NCI-H2196 (cell line): ENCODE data around the gene CDH23.

Experiments
- DNase-seq: peaks from one replicate; lab custom pipeline; 2025; ENCODE audit not compliant: unreplicated experiment; lab: John Stamatoyannopoulos, UW

CDH23 gene

DNA sequence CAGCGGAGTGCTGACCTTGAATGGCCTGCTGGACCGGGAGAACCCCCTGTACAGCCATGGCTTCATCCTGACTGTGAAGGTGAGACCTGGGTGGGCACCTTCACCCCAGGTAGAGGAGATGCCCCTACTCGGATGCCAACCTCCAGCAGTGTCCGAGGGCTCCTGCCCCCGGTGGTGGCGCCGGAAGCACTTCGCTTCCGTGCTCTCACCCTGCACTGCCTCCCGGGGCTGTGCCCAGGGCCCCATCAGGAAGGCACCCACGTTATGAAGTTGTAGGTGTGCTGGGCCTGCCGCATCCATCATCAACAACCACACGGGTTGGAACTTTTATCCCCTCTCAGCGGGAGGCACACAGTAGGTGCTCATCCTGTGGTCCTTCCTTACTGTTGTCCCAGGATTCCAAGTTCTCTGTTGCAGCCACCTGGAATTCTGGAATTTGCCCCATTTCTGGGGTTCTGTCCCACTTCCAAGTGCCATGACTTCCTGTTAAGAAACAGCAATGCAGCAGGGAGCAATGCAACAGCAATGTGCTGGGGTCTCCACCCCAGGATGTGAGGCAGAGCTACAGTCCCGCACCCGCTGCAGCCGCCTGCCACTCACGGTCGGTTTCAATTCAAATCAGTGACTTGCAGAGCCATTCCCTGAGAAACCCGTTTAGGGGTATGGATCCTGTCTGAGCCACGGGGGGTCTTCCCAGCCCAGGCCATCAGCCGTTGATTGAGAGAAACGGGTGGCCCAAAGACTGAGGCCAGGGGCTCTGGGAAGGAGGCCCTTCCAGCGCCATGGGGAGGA, 219.0 kb downstream of the CDH23 start:
- no peak for DNase-seq

DNA sequence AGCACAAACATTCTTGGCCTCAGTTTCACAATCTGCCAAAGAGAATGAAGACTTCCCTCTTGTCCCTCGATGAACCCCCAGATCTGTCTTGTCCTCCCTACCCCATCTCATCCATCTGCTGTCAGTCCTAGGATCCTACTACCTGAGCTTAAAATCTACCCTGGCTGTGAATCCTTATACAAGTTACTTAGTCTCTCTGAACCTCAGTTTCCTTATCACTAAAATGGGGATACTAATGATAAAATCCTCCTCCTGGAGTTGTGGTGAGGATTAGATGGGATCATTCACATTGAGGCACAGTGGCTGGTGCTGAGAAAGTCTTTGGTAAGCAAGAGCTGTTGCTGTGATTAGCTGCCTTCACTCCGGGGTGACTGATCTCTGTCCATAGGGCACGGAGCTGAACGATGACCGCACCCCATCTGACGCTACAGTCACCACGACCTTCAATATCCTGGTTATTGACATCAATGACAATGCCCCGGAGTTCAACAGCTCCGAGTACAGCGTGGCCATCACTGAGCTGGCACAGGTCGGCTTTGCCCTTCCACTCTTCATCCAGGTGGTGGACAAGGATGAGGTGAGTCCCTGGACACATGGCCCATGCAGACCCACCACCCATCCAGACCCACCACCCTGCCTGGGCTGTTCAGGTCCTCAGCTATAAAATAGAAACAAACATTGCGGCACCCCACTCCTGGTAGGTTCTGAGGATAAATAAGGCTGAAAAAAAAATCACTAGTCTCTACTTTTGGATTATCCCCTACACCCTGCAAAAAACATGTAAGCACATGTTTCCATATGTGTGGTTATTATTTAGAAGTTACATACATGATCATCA, 220.3 kb downstream of the CDH23 start:
- no peak for DNase-seq

DNA sequence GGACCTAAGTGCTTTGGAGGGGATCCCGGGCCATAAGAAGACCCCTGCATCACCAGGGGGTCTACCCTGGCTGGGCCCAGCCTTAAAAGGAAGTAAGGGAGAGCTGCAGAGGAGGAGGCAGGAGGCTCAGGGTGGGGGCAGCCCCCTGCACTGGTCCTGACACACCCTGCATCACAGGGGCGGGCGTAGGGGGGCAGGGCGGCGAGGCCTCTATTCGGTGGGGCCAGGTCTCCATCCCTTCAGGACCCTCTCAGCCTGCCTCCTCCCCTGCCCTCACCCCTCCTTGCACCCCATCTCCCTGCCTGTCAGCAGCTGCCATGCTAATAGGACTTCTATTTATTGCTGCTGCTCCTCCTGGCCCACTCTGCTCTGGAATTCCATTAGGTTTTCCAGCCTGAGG, 221.5 kb downstream of the CDH23 start:
- no peak for DNase-seq

DNA sequence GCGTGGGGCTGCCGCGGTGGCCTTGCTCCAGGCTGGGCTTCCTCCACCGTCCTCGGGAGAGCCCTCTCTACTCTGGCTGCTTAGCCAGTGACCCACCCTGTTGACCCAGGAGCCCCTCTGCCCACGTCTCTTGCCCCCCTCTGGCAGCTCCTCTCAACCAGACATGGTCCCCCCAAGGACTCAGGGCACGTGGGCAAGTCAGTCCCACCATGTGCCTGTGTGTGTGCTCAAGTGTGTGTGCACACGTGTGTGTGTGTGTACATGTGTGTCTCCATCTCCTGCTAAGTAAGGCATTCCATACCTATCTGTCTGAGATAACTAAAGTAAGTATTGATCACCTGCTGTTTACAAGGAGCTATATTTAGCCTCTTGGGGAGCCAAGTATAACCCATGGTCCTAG, 221.9 kb downstream of the CDH23 start:
- no peak for DNase-seq

DNA sequence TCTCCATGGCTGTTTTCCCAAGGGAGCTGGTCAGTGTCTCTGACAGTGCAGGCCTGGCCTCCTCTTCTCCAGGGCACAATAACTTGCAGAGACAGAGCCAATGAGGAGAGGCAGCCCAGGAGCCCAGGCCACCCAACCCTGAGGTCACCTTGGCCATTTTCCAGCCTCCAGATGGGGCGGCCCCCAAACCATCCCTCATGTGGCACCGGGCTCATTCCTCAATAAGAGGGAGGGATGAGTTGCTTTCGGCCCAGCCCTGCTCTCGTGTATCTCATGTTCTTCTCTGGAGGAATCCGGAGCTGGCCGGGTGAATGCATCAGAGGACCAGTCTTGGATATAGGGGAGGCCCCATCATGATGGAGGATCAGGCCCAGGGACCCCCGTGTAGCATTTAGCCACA, 223.9 kb downstream of the CDH23 start:
- DNase-seq = no peak

DNA sequence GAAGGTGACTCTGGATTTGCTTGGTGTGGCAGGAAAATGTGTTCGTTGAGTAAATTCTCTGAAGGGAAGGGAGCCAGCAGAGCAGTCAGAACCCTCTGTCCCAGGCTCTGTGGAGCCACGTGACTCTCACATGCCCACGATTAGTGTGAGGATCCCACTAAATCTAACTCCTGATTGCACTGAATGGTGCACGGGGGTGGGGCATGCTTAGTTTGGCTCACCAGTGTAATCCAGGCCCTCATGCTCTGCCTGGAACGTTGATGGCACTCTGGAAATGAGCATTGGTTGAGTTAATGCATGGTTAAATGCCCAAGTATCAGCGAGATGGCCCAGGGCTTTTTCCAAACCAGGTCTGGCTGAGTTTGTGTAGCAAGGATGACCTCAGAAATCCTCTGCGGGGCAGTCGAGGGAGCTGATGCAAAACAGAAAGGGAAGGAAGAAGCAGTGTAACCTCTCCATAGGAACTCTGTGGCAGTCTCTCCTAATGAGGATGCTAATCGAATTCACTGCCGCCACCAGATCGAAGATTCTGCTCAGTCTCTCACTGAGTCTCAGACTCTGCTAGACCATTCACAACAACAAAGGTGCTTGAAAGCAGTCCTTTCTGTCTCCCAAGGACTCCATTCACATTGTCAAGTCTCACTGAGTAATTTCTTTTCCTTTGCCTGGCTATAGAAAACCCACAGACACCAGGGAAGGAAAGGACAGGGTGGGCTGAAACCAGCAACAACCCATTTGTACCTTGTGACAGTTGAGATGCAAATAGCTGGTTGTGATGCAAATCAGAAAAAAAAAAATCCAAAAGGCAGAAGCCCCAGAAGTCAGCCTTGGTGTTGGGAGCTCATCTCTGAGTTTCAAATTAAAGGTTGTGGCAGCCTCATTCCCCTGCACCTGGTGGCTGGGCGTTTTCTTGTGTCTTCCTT, 224.8 kb downstream of the CDH23 start:
- no peak for DNase-seq

DNA sequence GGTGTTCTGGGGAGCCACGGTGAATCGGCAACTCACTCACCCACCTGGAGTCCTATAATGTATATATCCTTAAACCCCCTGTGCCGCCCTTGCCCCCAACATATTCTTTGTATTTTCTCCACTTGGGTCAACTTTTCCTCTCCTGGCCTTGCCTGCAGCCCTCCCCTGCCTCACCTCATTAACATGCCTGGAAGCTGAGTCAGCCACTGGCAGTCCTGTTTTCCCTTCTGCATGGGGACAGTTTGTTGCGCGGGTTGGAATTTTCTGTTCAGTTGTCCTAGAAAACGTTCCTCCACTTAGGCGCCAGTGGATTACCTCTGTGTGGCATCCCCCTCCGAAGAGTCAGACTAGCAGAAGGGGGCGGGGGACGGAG, 225.4 kb downstream of the CDH23 start:
- DNase-seq = no peak

DNA sequence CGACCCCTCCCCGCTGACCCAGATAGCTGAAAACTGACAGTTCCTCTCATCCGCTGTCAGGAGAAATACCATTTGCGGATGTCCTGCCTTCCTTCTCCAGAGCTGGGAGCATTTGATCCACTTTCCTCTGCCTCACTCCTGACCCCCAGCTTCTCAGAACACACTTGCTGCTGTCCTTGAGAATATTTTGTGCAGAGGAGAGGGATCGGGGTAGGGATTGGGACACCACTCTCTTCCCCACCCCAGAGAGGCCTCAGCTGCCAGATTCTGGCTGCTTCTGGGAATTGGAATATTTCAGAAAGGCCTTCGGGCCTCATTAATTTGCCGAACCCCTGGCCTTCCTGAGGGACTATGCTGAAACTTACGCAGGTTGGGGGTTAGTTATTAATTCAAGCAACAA, 225.9 kb downstream of the CDH23 start:
- DNase-seq = no peak

DNA sequence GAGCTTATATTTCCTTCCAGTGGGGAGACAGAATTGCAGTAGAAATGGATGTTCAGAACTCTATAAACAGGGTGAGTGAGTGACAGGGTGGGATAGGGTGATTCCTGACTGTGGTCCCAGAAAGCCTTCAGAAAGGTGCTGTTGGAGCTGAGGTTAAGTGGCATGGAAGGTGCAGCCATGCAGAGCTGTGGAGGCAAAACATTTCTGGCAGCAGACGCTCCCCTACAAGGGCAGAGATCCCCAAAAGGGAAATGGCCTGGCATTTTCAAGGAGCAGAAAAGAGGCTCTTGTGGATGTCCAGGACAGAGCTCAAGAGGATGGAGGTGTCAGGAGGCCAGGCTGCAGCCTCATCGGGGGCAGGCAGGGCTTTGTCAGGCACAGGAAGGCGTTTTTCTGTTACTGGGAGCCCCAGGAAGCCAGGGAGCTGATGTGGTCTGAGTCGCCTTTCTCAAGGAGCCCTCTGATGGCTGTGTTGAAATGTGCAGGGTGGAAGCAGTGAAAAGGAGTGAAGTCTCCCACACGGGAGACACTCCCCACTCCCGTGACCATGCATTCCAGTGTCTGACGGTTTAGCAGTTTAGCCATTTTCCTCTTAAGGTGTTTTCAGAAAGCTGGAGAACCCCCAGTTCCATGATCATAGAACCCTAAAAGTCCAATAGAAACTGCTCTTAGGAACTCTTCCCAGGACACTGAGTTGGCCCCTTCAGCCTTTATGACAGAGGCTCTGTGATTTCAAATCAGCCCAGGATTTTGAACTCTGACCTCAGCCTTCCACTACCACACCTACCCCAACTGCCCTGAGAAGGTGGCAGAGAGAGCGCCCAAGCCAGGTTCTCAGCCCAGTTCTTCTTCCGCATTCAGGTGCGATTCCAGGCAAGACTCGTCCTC, 226.6 kb downstream of the CDH23 start:
- no peak for DNase-seq

DNA sequence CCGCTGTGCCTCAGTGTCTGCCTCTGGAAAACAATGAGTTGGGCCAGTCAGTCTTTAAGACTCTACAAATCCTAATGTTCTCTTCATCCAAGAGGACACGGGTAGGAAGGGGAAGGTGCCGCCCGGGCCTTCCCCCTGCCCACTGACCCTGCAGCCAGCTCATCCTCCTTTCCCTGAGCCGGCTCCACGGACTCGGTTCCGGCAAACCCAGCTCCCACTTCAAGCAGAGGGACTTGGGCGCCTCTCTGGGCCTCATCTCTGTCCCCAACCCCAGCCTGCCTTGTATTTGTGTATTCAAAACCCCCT, 227.2 kb downstream of the CDH23 start:
- no peak for DNase-seq

DNA sequence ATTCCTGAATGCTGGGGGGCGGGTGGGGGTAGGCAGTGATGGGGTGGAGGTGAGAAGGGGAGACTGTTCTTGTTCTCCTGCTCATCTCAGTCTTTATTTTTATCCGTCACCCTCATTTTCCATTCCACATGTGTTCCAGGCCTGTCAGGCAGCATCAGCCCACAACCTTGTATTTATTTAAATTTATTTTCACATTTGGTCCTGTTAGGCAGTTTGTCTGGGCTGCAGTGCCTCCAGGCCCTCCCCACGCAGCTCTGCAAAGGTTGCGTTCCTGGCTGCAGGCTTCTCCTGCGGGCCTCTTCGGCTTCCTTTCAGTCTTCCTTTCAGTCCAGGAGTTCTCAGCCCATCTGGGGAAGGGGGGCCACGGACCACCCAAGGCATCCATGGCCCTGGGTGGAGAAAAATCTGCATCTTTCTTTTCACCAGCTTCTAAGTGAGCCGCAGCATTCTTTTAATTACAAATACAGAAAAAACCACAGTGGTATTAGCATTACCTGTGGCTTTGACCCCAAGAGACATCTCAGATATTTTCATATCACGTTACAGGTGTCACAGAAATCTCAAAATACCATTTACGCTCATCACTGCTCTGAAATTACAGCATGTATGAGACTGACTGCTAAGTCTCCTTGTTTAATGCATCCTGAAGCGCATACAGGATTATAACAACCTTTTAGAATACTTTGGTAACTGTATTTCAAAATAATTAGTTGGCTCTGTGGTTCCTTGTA, 228.9 kb downstream of the CDH23 start:
- no peak for DNase-seq

DNA sequence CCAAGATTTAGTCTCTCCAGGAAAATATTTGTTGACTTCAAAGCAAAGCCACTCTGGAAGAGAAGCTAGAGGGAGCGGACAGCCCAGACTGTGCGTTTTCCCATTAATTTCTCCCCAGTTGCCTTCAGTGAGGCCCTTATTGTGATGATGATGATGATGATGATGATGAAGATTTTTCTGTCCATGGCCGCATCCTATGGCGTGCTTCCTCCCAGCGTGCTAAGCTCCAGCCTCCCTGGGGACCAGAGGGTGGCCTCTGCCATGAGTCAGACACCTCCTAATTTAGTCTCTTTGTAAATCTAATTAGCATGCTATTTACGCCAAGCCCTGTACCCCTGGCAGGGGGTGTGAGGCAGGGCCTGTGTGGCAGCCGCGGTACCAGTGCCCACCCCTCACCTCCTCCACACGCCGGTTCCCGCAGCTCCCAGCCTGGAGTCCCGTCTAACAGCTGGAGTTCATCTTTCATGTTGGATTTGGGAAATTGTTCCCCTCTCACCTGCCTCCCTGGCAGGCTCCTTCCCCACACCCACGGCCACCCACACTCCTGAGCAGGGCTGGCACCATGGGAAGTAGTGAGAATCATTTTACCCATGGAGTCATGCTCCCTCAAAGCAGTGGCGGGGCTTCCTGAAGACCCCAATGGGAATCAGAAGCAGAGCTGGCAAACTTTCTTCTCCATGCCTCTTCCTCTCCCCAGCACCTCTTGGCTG, 230.7 kb downstream of the CDH23 start:
- no peak for DNase-seq

DNA sequence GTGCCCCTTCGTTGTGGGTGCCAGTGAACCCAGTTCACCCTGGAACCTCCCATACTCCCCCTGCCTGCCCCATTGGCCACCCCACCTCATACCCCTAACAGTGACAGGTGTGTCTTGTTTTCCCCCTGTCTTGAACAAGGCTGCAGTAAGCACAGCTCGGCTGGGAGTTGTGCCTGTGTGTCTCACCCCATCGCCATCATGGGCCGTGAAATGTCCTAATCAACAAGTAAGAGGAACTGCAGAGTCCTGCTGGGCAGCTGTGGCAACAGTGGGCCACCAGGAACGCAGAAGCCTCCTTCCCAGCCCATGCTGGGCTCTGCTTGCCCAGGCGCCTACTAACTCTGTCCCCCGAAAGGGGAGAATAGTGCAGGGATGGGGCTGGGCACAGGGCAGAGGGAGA, 231.2 kb downstream of the CDH23 start:
- DNase-seq = no peak

DNA sequence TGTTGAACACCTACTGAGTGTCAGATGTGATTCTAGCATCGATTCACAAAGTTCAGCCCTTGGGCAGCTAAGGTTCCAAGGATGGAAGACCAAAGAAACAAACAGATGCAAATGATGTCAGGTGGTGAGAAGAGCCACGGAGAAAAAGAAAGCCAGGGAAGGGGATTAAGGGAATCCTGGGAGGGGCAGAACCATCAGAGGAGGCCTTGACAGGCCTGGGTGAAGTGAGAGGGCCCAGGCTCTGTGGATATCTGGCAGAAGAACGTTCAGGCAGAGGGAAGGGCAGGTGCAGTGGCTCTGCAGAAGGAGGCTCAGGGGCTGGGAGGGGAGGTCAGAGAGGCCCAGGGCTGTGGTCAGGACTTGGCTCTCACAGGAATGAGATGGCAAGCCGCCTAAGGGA, 232.4 kb downstream of the CDH23 start:
- DNase-seq = no peak

DNA sequence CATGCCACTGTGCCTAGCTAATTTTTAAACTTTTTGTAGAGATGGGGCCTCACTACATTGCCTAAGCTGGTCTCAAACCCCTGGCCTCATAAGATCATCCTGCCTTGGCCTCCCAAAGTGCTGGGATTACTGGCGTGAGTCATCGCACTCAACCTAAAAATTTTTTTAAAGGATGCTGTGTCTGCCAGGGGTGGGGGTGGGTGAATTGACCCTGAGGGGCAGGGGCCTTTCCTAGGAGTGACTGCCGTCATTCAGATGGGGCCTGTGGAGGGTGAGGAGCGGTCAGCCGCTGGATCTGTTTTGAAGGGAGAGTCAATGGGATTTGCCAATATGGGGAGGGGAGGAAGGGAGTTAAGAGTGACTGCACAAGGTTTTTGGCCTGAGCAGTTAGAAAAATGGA, 233.4 kb downstream of the CDH23 start:
- DNase-seq = no peak

DNA sequence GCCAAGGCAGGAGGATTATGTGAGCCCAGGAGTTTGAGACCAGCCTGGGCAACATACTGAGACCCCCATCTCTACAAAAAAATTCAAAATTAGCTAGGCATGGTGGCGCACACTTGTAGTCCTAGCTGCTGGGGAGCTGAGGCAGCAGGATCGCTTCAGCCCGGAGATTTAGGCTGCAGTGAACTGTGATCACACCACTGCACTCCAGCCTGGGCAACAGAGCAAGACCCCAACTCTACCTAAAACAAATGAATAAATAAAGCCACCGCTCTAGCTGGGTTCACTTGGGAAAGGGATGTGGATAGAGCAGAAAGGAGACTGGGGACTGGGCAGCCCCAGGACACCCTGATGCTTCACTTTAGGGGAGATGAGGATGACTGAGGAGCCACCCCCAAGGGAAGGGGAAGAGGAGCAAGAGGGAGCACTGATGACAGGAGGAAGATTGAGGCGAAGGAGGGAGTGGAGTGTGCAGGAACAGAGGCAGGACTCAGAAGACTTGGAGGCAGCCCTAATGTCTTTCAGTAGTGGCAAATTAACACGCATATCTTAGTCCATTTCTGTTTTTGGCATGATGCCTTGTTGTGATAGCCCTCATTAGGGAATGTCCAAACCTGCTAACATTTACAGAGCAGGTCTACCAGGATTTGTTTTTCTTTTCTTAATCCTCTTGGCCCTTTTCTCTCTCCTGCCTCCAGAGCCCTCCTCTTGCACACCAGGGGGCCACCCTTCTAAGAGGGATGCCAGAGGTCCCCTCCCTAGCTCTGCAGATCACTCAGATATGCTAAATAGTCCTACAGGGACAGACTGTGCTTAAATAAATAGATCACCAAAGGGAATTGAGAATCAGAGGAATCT, 234.5 kb downstream of the CDH23 start:
- no peak for DNase-seq

DNA sequence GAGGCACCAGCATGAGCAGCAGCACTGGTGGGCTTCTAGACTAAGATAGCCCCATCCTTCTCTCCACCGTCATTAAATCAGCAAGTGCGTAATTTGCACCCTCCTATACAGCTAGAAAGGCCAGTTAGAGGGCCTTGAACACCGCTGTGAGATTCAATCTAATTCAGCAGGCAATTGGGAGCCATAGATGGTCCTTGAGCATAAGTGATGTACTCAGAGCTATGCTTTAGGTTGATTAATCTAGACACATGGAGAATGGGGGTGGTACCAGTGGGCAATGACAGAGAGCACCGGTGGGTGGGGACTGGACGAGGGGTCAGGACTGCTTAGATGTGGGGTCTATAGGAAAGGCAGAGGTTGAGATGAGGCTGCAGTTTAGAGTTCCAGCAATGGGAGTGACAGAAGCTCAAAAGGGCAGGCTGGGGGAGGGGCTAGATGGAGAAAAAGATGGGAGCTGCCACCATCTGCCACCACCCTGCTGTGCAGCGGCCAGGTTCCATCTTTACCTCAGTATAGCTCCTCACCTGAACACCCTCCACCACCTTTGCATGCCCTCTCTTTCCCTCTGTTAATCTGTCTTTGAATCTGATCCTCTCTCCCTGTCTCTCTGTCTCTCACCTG, 235.6 kb downstream of the CDH23 start:
- DNase-seq = no peak
